ENCODE measurements around the gene MICU1.
"Not testable (repeated sequence)": the region's sequence is repeated elsewhere in the genome, so short reads cannot be mapped to it uniquely, and the experiment has no call there.

DNA sequence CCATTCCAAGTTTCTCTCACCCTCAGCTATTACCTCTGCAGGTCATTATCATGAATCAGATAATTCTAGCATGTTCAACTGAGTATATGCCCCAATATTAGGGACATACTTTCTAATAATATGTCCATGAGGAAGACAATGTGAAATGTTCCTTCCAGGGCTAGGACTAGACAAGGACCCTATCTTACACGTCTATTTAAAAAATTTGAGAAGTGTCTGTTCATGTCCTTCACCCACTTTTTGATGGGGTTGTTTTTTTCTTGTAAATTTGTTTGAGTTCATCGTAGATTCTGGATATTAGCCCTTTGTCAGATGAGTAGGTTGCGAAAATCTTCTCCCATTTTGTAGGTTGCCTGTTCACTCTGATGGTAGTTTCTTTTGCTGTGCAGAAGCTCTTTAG, 21.1 kb upstream of the MICU1 start:
- TF ChIP-seq, protein P1, sequence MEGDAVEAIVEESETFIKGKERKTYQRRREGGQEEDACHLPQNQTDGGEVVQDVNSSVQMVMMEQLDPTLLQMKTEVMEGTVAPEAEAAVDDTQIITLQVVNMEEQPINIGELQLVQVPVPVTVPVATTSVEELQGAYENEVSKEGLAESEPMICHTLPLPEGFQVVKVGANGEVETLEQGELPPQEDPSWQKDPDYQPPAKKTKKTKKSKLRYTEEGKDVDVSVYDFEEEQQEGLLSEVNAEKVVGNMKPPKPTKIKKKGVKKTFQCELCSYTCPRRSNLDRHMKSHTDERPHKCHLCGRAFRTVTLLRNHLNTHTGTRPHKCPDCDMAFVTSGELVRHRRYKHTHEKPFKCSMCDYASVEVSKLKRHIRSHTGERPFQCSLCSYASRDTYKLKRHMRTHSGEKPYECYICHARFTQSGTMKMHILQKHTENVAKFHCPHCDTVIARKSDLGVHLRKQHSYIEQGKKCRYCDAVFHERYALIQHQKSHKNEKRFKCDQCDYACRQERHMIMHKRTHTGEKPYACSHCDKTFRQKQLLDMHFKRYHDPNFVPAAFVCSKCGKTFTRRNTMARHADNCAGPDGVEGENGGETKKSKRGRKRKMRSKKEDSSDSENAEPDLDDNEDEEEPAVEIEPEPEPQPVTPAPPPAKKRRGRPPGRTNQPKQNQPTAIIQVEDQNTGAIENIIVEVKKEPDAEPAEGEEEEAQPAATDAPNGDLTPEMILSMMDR (IDR thresholded peaks at IDR 0.05) = not testable (repeated sequence)
- TF ChIP-seq POLR2A (IDR thresholded peaks at IDR 0.05) = not testable (repeated sequence)
